ENCODE results near the gene NME7.

NME7 gene

DNA sequence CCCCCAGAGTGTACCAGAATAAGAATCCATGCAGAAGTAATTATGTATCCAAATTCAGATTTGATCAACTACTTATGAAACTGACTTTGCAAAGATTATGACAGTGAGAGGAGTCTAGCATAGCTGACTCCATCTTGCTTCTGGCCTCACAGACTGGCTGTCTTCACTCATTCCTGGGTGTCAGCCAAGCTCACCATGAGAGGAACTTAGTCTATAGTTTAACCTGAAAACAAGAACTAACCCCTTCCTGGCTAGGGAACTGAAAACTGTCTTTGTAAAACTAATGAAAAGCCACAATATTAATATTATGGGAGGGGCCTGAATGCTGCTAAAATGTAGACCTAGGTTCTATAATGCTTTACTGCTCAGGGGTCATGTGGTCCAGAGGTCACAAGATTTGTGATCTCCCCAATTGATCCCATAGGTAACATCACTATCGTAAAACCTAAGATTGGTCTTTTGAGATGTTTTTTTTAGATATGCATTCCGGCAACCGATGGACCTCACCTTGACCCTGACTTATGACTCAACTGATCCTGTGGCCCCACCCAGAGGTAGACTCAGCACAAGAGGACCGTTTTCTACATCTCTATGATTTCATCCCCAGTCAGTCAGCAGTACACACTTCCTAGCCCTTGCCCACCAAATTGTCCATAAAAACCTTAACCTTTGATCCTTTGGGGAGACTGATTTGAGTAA is 206.0 kb downstream of the NME7 start:
- peak; percentile 5 for DNase-seq (ENCODE audit: low read depth)
- TF ChIP-seq, protein P1, sequence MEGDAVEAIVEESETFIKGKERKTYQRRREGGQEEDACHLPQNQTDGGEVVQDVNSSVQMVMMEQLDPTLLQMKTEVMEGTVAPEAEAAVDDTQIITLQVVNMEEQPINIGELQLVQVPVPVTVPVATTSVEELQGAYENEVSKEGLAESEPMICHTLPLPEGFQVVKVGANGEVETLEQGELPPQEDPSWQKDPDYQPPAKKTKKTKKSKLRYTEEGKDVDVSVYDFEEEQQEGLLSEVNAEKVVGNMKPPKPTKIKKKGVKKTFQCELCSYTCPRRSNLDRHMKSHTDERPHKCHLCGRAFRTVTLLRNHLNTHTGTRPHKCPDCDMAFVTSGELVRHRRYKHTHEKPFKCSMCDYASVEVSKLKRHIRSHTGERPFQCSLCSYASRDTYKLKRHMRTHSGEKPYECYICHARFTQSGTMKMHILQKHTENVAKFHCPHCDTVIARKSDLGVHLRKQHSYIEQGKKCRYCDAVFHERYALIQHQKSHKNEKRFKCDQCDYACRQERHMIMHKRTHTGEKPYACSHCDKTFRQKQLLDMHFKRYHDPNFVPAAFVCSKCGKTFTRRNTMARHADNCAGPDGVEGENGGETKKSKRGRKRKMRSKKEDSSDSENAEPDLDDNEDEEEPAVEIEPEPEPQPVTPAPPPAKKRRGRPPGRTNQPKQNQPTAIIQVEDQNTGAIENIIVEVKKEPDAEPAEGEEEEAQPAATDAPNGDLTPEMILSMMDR (IDR thresholded peaks at IDR 0.05; ENCODE audit: low read depth, low read length, missing control alignments), result no peak
- H3K4me3 ChIP-seq (ENCODE audit: low read depth, low read length), result no peak overlapping the region
- in situ Hi-C loops (cut with HindIII; ENCODE audit: low sequenced_read_pairs), result no loop called here

DNA sequence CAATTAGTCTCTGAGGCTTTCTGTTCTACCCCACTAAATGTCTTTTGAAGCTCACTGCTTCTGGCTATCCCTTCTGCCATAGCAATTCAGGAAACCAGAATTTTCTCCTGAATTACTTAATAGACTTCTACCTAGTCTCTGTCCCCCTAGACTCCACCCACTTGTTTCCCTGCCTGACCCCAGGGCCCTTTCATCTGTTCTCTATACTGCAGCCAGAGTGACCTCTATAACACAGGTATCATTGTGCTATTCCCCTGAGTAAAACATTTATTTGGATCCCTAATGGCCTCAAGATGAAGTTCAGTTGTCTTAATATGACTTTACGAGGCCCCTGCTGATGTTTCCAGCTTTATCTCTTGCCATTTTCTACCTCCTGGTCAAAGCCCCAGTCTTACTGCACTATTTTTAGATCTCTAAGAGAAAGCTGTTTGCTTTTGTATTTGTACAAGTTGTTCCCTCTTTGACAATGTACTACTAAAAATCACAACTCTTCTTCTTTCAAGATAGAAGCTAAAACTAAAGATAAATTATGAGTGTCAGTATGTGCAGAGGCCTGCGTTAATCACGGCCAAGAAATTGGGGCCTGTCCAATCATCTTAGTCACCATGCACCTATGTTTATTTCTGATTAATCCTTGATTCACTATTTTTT is 206.6 kb downstream of the NME7 start:
- TF ChIP-seq, protein P1 (IDR thresholded peaks at IDR 0.05; ENCODE audit: low read depth, low read length, missing control alignments), result no peak
- DNase-seq (ENCODE audit: low read depth), result no peak
- no peak overlapping the region for H3K4me3 ChIP-seq (ENCODE audit: low read depth, low read length)
- in situ Hi-C loops (cut with HindIII; ENCODE audit: low sequenced_read_pairs), result no loop called here

DNA sequence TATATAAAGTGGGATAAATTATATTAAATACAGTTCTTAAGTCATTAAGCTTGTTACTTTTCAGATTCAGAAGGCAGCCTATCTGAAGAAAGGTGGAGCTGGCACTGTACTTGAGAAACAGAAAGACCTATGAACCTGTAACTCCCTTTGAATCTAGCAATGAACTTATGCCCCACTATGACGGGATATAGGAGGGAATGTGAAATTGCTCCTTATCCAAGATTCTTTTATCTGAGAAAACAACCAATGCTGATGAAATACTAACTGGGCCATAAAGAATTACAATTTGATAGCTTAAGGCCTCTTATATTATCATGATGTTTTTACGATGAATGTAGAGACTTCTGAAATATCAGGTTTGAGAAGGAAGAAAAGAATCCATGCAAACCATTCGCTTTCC is 211.0 kb downstream of the NME7 start:
- no peak for DNase-seq (ENCODE audit: low read depth)
- in situ Hi-C loops (cut with HindIII; ENCODE audit: low sequenced_read_pairs), result loop anchor here (5.0 kb wide), 1 partner anchor 66 kb away; no protein-coding TSS in a partner anchor
- TF ChIP-seq, protein P1 (IDR thresholded peaks at IDR 0.05; ENCODE audit: low read depth, low read length, missing control alignments), result no peak
- H3K4me3 ChIP-seq (ENCODE audit: low read depth, low read length), result no peak overlapping the region

DNA sequence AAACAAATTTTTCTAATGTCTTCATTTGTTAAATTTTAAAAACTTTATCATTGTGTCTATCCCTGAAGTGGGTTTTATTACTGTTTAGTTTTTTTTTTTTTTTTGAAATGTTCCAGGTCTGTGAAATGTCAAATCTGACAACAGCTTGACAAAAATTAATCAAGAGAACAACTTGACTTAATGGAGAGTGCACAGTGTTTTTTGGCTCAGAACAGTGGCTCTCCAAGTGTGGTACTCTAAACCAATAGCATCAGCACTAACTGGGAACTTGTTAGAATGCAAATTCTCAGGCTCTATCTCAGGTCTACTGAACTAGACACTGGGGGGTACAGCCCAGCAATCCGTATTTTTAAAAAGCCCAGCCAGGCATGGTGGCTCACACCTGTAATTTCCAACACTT is 211.9 kb downstream of the NME7 start:
- no peak overlapping the region for H3K4me3 ChIP-seq (ENCODE audit: low read depth, low read length)
- TF ChIP-seq, protein P1 (IDR thresholded peaks at IDR 0.05; ENCODE audit: low read depth, low read length, missing control alignments), result no peak
- in situ Hi-C loops (cut with HindIII; ENCODE audit: low sequenced_read_pairs), result loop anchor here (5.0 kb wide), 1 partner anchor 67 kb away; no protein-coding TSS in a partner anchor
- no peak for DNase-seq (ENCODE audit: low read depth)

DNA sequence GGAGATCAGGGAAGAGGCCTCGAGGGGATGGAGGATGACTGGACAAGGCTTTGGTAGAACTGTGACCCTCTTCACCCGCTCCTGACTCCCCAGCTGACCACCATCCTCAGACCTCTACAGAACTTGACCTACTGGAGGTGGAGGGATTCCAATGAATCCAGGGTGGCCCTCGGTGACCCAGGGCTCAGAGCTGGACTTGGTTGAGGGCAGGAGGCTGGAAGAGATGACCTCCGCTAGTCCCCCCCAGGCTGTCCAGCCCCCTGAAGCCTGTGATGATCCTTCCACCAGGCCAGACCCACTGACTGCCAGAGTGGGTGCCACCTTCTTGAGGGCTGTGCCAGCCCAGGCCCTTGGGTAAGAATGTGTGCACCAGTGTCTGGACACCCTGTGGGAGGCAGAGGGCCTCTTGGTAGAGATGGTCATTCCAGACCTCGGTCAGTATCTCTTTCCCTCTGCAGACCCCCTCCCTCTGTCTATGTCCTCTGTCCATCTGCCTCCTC is 216.2 kb downstream of the NME7 start:
- in situ Hi-C loops (cut with HindIII; ENCODE audit: low sequenced_read_pairs), result no loop called here
- no peak overlapping the region for H3K4me3 ChIP-seq (ENCODE audit: low read depth, low read length)
- TF ChIP-seq, protein P1 (IDR thresholded peaks at IDR 0.05; ENCODE audit: low read depth, low read length, missing control alignments), result no peak
- DNase-seq (ENCODE audit: low read depth), result no peak

DNA sequence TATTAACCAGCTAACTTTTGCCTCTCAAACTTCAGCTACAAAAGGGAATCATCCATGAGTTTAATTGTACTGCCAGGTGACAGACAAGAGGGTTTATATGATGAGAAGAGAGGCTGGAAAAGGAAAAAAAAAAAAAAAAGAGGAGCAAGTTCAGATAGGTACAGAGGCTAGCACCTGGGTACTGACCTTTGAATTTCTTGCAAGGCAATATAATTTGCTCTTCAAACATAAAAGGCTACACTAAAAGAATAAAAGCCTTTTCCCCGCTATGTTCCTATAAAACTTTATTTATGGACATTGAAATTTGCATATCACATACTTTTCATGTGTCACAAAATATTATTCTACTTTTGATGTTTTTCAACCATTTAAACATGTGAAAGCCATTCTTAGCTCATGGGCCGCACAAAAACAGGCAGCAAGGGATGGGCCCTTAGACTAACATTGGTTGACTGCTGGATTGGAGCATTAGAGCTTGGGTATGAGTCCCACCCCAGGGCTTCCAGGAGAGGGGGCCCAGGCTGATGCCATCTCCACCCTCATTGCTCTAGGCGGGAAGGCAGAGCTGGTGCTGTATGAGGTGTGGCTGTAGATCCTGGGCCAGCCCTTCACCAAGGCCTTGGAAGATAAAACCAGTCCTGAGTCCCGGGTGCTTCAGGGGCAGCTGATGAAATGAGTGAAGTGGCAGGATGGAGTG is 216.8 kb downstream of the NME7 start:
- in situ Hi-C loops (cut with HindIII; ENCODE audit: low sequenced_read_pairs), result no loop called here
- DNase-seq (ENCODE audit: low read depth), result no peak
- TF ChIP-seq, protein P1 (IDR thresholded peaks at IDR 0.05; ENCODE audit: low read depth, low read length, missing control alignments), result no peak
- no peak overlapping the region for H3K4me3 ChIP-seq (ENCODE audit: low read depth, low read length)

Measured in astrocyte of the cerebellum (primary cell).